Right ventricle myocardium superior (tissue), 1 donor: ENCODE results near the gene TEKTIP1. TPM values are rescaled to one million over a fixed set of nuclear protein-coding genes. Genes with fewer than 3 reads are reported as not detected.
"Not testable (repeated sequence)": the region's sequence is repeated elsewhere in the genome, so short reads cannot be mapped to it uniquely, and the experiment has no call there.

Experiments used
- ATAC-seq: fragments of 200-7000 bp; cut with Tn5 transposase; one replicate; pipeline ENCODE4 v1.9.1; 2020; ENCODE audit warnings: mild to moderate bottlenecking; ENCODE audit not compliant: poor library complexity
- DNase-seq: peaks from one replicate; pipeline ENCODE4 v3.0.0-alpha.2; 2020
- intact Hi-C: fragments of 100-400 bp; cut with DNase I; formaldehyde crosslinking; loops from one replicate; pipeline ENCODE4 v1.11.2; 2022
- total RNA-seq: library from RNA; stranded (reverse); fragmentation: NEBNext Ultra II Directional; extraction: Animal tissue kit (Norgen Biotek cat#: 25700); gene quantifications from one replicate; pipeline ENCODE4 v1.2.1, GENCODE V29; 2021
- donor health status: DM: no; HTN: yes; CAD: no; lungs with severe emphysema.

TEKTIP1 gene
- total RNA-seq, 1 donor from 2014 or later = 0.46 TPM

DNA sequence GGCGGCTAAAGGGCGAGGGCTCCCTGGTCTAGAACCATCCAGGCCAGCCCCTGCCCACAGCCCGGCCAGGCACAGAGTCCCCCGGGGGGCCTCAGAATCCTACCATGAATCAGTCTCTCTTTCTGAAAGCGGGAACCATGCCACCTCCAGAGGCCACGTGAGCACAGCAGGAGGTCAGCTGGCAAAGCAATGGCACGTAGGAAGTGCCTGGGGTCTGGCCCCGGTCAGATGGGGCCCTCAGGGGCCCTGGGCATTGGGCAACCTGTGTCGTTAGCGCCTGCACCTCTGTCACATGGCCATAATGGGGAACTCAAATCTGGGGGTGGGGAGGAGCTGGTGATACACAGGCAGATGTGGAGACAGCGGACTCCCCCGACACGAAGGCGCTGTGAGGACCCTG, 9.6 kb downstream of the TEKTIP1 start:
- intact Hi-C loops = loop anchor here (5.0 to 10.0 kb wide), 2 partner anchors 69 to 156 kb away; partner anchors contain the start of genes PIP5K1C and TJP3

DNA sequence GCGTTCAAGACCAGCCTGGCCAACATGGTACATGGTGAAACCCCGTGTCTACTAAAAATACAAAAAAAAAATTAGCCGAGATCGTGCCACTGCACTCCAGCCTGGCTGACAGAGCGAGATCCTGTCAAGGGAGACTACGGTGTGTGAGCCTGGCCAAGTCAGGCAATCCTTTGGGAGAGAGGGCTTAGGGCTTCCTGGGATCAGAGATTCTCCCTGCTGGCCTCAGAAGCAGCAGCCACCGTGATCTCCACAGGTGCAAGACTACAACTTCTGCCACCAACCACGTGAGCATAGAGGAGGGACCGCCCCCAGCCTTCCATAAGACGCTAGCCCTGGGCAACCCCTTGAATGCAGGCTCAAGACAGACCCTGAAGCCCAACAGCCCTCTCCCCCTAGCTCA, 10.8 kb downstream of the TEKTIP1 start:
- intact Hi-C loops = loop anchor here (5.0 to 10.0 kb wide), 2 partner anchors 67 to 155 kb away; partner anchors contain the start of genes PIP5K1C and TJP3
- no peak for DNase-seq

More for the DNA sequence above, 9.6 kb downstream of the TEKTIP1 start:
- DNase-seq = no peak
- no peak for ATAC-seq

DNA sequence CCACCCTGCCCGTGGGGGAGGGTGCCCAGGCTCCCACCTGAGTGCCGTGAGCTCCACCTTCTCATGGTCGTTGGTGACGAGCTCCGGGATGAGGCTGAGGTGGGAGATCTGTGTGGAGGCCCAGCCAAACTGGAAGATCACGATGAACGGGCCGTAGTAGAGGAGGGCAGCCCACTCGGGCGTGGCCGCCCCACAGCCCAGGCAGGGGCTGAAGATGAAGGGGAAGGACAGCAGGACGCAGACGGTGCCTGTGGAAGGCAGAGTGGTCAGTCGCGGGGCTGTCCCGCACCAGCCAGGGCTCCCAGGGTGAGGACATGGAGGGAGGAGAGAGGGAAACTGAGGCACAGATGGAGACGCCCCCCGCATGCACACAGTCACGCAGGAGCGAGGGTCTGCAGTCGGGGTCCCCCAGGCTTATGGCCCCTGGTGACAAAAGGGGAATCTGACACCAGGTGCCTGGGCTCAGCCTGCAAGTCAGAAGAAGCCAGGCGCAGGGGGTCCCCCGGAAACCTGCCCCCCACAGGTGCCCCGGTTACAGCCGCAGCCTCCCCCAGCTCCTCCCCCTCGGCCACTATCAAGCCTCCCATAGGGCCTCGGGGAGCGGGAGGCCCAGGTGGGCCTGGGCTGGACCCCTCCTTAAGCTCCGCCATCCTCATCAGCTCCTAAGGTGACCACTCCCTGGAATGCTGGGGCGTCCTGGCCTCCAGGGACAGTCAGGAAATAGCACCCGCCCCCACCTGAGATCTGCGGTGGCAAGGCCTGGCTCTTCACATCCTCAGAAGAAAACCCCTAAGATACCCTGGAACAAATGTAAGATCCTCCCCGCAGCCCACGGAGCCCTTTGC, 12.2 kb downstream of the TEKTIP1 start:
- DNase-seq (no peak), ATAC-seq (no peak)
- intact Hi-C loops = no loop called here

More for the DNA sequence above, 10.8 kb downstream of the TEKTIP1 start:
- ATAC-seq = no peak

GRCh38 chr19:3551792-3552095, 12.8 kb downstream of the TEKTIP1 start:
- intact Hi-C loops = no loop called here
- no peak for ATAC-seq
- DNase-seq = no peak

GRCh38 chr19:3554254-3555083, 15.5 kb downstream of the TEKTIP1 start:
- ATAC-seq = no peak
- intact Hi-C loops = no loop called here

DNA sequence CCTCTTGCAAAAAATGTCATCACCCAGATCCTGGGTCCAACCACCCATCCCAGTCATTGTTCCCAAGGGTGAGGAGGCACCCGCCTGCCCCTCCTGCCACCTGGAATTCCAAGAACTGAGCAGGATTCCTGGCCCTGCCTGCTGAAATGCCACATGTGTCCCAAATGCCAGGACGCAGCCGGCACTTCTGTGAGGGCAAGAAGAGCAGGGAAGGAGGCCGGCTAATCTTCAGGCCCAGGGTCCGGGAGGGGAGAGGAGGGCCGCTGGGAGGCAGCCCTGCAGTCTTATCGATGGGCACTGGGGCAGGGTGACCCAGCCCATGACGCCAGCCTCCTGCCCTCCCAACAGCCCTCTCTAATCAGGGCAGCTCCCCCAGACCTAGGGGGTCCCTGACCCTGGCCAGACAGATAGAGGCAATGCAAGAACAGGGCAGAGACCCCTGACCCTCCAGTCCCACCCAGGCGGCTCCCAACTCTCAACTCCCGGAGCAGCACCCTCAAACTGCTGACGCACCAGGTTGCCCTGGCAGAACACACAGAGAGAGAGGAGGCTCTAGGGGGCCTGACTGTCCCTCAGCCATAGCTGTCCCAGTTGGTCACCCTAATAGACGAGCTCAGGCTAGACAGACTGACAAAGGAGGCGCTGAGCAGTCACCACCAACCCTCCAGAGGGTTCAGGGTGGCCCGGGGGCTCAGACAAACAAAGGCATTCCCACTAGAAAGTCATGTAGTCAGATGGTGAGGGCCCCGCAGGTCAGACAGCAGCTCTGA, 16.9 kb downstream of the TEKTIP1 start:
- ATAC-seq = no peak
- intact Hi-C loops = no loop called here

More at GRCh38 chr19:3554254-3555083, 15.5 kb downstream of the TEKTIP1 start:
- DNase-seq = no peak

GRCh38 chr19:3556423-3556977, 17.5 kb downstream of the TEKTIP1 start:
- ATAC-seq (no peak), DNase-seq (no peak)
- intact Hi-C loops = no loop called here

More for the DNA sequence above, 16.9 kb downstream of the TEKTIP1 start:
- DNase-seq = no peak

GRCh38 chr19:3556978-3557460, 18.0 kb downstream of the TEKTIP1 start:
- no peak for ATAC-seq
- DNase-seq = no peak
- intact Hi-C loops = no loop called here

- peak; percentile 99 for ATAC-seq
- DNase-seq = peak; percentile 97
- intact Hi-C loops = no loop called here
Measured at GRCh38 chr19:3557461-3558248, 18.7 kb downstream of the TEKTIP1 start, which contains the start of gene MFSD12. MFSD12 (minus strand) TSS chr19:3557586; CDS start chr19:3557403, 183 bp downstream.

DNA sequence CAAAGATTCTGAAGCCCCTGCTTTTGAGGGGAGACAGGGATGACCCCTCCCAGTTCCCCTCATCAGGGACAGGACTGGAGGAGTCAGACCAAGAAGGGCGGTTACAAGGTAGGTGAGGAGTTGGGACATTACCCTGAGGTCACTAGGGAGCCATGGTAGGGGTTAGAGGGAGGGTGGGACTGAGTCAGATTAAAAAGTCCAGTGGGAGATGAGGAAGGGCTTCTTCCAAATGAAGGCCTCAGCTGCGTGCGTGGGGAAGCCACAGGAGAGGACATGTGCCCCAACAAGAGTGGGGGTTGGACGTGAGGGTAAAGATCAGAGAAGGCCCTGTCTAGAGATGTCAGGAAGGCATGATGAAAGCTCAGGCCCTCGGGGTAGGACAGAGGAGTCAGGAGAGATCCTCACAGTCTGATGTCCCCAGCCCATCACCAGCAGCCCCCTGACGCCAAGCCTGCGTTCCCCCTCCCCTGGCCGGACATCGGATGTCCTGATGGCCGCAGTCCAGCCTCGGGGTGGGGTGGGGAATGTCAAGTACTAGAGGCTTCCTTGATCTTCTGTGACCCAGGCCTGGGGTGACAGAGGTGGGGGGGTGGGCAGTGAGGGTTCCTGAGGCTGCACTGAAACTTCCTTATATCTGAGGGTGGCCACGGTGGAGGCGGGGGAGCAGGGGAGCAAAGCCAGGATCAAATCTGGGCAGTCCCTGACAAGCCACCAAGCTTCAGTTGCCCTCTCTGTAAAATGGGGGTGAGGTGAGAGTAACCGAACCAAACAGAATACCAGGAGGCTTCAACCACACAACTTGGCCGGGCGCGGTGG, 24.9 kb downstream of the TEKTIP1 start:
- DNase-seq (no peak), ATAC-seq (no peak)
- intact Hi-C loops = no loop called here

DNA sequence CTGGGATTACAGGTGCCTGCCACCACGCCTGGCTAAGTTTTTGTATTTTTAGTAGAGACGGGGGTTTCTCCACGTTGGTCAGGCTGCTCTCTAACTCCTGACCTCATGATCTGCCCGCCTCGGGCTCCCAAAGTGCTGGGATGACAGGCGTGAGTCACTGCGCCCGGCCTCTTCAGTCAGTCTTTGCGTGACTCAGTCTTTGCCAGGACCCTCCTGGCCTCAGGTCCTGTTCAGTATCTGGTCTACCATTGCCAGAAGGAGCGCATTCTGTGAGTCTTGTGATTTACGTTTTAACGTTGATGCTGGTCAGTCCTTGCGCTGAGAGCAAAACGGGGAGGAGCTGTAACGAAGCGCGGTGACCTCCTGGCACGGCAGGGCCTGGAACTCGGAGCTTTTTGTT, 26.2 kb downstream of the TEKTIP1 start:
- intact Hi-C loops = no loop called here
- DNase-seq = no peak
- no peak for ATAC-seq

DNA sequence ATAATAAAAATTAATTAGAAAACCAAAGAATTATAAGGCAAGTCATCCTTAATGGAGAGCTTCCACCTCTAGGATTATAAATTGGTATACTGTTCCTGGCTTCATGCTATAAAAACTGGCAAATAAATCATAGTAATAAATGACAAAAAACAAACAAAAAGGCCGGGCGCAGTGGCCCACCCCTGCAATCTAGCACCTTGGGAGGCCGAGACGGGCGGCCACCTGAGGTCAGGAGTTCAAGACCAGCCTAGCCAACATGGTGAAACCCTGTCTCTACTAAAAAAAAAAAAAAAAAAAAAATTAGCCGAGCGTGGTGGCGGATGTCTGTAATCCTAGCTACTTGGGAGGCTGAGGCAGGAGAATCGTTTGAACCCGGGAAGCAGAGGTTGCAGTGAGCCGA, 31.1 kb downstream of the TEKTIP1 start:
- ATAC-seq, intact Hi-C loops, DNase-seq: not testable (repeated sequence)

DNA sequence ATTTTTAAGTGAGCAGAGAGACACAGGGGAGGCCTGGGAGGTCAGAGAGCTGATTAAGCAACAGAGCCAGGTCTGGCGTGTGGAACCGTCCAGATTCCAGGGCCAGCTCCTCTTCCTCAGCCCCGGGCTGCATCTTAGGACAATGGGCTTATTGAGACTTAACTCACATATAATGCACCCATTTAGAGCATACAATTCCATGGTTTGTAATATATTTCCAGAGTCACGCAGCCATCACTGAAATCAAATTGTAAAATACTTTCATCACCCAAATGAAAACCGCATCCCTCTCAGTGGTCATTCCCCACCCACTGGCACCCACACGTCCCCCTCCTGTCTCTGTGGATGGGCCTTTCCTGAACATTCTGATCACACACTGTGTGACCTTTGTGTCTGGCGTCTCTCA, 31.6 kb downstream of the TEKTIP1 start:
- intact Hi-C loops = no loop called here
- no peak for ATAC-seq
- no peak for DNase-seq

- DNase-seq (peak; percentile 100), ATAC-seq (peak; percentile 97)
- intact Hi-C loops = no loop called here
Measured at GRCh38 chr19:3572132-3572854, 33.3 kb downstream of the TEKTIP1 start.

- DNase-seq (no peak), ATAC-seq (no peak)
- intact Hi-C loops = no loop called here
Measured at GRCh38 chr19:3572855-3573161, 33.8 kb downstream of the TEKTIP1 start, which contains the start of gene HMG20B. HMG20B (plus strand) TSS chr19:3572944; CDS start chr19:3573310, 366 bp downstream.

- ATAC-seq (peak; percentile 10), DNase-seq (peak; percentile 63)
- intact Hi-C loops = no loop called here
Measured at GRCh38 chr19:3573162-3573857, 34.3 kb downstream of the TEKTIP1 start.
